Transverse colon (tissue), 4 donors: ENCODE results near the gene TECPR2. TPM values are rescaled to one million over a fixed set of nuclear protein-coding genes. Genes with fewer than 3 reads are reported as not detected.
"Not testable (repeated sequence)": the region's sequence is repeated elsewhere in the genome, so short reads cannot be mapped to it uniquely, and the experiment has no call there.

Experiments used
- DNase-seq: peaks from one replicate; pipeline ENCODE4 v3.0.0-alpha.2; 2019
- H3K27ac ChIP-seq, 4 donors: fragments of 200-600 bp; sonication (generic); 2 replicates each; pipeline ENCODE4 v1.5.1; 2016 to 2018; ENCODE audit warnings: inconsistent platforms in 4 of 4
- H3K27me3 ChIP-seq: fragments of 200-600 bp; sonication (generic); 2 replicates; pipeline ENCODE4 v1.5.1; 2017; ENCODE audit warnings: inconsistent platforms
- H3K36me3 ChIP-seq, 4 donors: fragments of 200-600 bp; sonication (generic); 2 replicates each; pipeline ENCODE4 v1.5.1; 2017 to 2019; ENCODE audit warnings: inconsistent platforms in 4 of 4
- H3K4me1 ChIP-seq, 4 donors: fragments of 200-600 bp; sonication (generic); 2 replicates each; pipeline ENCODE4 v1.5.1; 2017 to 2020; ENCODE audit warnings: inconsistent platforms in 4 of 4
- H3K4me3 ChIP-seq, 4 donors: fragments of 200-600 bp; sonication (generic); 1 replicate in 1 of 4; 2 replicates in 3 of 4; pipeline versions ENCODE4 v1.5.1 to v1.6.1; 2017 to 2019; ENCODE audit warnings: inconsistent platforms in 4 of 4
- H3K9me3 ChIP-seq, 2 donors: fragments of 200-600 bp; sonication (generic); 2 replicates each; pipeline ENCODE4 v1.5.1; 2017 to 2019; ENCODE audit warnings: inconsistent platforms in 2 of 2
- EP300 ChIP-seq: sonication (generic); formaldehyde crosslinking; IDR thresholded peaks from one replicate; pipeline ENCODE4 v1.6.1; 2017; ENCODE audit warnings: antibody characterized with exemption, low read depth
- POLR2A ChIP-seq: fragments of 450-650 bp; IDR thresholded peaks from one replicate; pipeline ENCODE4 v1.6.1; 2016; ENCODE audit warnings: antibody characterized with exemption, mild to moderate bottlenecking, moderate library complexity
- POLR2AphosphoS5 ChIP-seq, 3 donors: sonication (generic); formaldehyde crosslinking; IDR thresholded peaks; one replicate each; pipeline ENCODE4 v1.6.1; 2016; ENCODE audit warnings: antibody characterized with exemption in 3 of 3
- WGBS, 2 donors: methylation state at CpG; one replicate each; pipeline ENCODE4 v1.1.5; 2018; ENCODE audit warnings: low coverage in 1 of 2; 5-methylcytosine and 5-hydroxymethylcytosine counted together
- in situ Hi-C, 4 donors: fragments of 200-750 bp; cut with MboI; loops; one replicate each; pipeline versions ENCODE4 v1.15.0 to v1.15.1; 2017; ENCODE audit warnings: low sequenced_read_pairs in 3 of 4, low pct_ligation_motif_present in 1 of 4, low pct_unique_long_range_greater_than_20kb in 1 of 4
- intact Hi-C: fragments of 100-400 bp; cut with DNase I; formaldehyde crosslinking; loops from one replicate; pipeline ENCODE4 v1.15.1; 2023; ENCODE audit warnings: low total_unique reads
- total RNA-seq, 4 donors: library from RNA; depleted of rRNA; stranded (reverse); fragments of >200 nt; gene quantifications; one replicate each; pipeline ENCODE4 v1.1.0, GENCODE V29; 2016
- TF ChIP-seq, protein P1 (sequence below), 5 experiments: fragments of 200-600 bp in 3 of 5; fragments of 450-650 bp in 2 of 5; sonication (generic) in 3 of 5; IDR thresholded peaks; 1 replicate in 2 of 5; 2 replicates in 3 of 5; pipeline ENCODE4 v1.5.1; 2016 to 2017; ENCODE audit warnings: antibody characterized with exemption in 5 of 5, inconsistent platforms in 3 of 5, mild to moderate bottlenecking in 2 of 5, moderate library complexity in 1 of 5

Gene TECPR2
- total RNA-seq, 4 donors from 2014 or later = 12.6 to 47.4 (median 17.9) TPM

DNA sequence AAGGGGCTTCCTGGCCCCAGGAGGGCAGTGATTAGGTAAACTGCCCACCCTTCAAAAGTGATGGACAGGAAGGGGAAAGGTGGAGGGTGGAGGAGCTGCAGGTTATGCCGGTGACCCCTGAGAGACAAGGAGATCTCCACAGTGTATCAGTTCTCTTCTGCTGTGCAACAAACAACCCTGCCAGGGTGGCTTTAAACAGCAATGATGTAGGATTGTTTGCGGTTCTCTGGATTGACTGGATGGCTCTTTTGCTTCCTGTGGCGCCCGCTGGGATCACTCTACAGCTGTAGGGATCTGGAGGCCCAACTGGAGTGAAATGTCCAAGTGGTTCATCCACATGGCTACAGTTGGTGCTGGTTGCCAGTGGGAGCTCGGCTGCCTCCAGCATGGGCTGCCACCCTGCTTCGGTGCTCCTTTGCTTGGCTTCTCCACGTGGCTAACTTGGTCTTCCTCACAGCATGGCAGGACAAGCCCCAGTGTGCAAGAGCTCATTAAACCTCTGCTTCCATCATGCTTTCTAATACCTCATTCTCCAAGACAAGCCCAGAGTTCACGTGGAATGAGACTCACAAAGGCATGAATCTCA lies 155.4 kb downstream of the TECPR2 start:
- intact Hi-C loops (no loop called here), in situ Hi-C loops (loop anchor here (5.0 to 25.0 kb wide), 4 partner anchors 76 to 156 kb away; partner anchors contain the start of genes CINP (in 1 of the 4) and TECPR2 (in 1 of the 4))
- H3K36me3 ChIP-seq = no peaks in the 10 kb centered on the region
- H3K4me1 ChIP-seq = peaks cover 4 to 12% (median 9%) of the 10 kb centered on the region in 4 donors
- DNase-seq = no peak
- H3K9me3 ChIP-seq = no peaks in the 10 kb centered on the region
- H3K4me3 ChIP-seq = no peak overlapping the region
- H3K27ac ChIP-seq = no peak overlapping the region
- no peaks in the 10 kb centered on the region for H3K27me3 ChIP-seq
- TF ChIP-seq POLR2AphosphoS5 (IDR thresholded peaks at IDR 0.05) = no peak
- TF ChIP-seq POLR2A = no peak
- TF ChIP-seq, protein P1, sequence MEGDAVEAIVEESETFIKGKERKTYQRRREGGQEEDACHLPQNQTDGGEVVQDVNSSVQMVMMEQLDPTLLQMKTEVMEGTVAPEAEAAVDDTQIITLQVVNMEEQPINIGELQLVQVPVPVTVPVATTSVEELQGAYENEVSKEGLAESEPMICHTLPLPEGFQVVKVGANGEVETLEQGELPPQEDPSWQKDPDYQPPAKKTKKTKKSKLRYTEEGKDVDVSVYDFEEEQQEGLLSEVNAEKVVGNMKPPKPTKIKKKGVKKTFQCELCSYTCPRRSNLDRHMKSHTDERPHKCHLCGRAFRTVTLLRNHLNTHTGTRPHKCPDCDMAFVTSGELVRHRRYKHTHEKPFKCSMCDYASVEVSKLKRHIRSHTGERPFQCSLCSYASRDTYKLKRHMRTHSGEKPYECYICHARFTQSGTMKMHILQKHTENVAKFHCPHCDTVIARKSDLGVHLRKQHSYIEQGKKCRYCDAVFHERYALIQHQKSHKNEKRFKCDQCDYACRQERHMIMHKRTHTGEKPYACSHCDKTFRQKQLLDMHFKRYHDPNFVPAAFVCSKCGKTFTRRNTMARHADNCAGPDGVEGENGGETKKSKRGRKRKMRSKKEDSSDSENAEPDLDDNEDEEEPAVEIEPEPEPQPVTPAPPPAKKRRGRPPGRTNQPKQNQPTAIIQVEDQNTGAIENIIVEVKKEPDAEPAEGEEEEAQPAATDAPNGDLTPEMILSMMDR (IDR thresholded peaks at IDR 0.05) = no peak
- 84% methylated on average over 8 of the region's 8 CpGs; no CpG with 5 or more reads in 1 of the 2 donors for WGBS, 2 donors

DNA sequence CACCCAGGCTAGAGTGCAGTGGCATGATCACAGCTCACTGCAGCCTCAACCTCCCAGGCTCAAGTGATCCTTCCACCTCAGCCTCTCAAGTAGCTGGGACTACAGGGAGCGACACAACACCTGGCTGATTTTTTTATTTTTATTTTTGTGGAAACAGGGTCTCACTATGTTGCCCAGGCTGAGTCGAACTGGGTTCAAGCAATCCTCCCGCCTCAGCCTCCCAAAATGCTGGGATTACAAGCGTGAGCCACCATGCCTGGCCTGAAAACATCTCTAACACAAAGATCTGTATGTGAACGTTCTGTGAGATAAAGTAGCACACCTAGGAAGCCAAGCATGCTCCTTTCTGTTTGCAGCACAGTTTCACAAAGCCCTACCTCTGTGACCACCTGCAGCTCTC lies 157.0 kb downstream of the TECPR2 start:
- H3K27ac ChIP-seq, intact Hi-C loops, H3K27me3 ChIP-seq, H3K9me3 ChIP-seq, H3K36me3 ChIP-seq, H3K4me3 ChIP-seq, DNase-seq: not testable (repeated sequence)
- 84 to 100% methylated on average over 1 to 5 of the region's 5 CpGs for WGBS, 2 donors
- in situ Hi-C loops = loop anchor here (5.0 to 25.0 kb wide), 5 partner anchors 75 to 157 kb away; partner anchors contain the start of genes CINP (in 1 of the 4), RCOR1 (in 1 of the 4) and TECPR2 (in 1 of the 4)
- H3K4me1 ChIP-seq = peaks cover 13 to 24% (median 21%) of the 10 kb centered on the region in 4 donors

DNA sequence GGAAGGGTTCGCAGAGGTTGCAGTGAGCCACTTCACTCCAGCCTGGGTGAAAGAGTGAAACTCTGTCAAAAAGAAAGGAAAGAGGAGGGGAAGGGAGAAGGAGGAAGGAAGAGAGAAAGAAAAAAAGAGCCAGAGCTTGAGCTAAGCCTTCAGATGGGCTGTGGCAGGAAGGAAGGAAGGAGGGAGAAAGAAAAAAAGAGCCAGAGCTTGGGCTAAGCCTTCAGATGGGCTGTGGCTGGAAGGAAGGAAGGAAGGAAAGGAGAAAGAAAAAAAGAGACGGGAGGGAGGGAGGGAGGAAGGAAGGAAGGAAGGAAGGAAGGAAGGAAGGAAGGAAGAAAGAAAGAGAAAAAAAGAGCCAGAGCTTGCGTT lies 160.4 kb downstream of the TECPR2 start:
- no peaks in the 10 kb centered on the region for H3K27me3 ChIP-seq
- no peak for DNase-seq
- in situ Hi-C loops = loop anchor here in 2 of 4 donors (10.0 to 25.0 kb wide), 2 partner anchors 72 to 161 kb away; partner anchors contain the start of genes CINP (in 1 of the 2), RCOR1 (in 1 of the 2) and TECPR2 (in 1 of the 2)
- TF ChIP-seq, protein P1 (IDR thresholded peaks at IDR 0.05) = no peak
- no peak for TF ChIP-seq POLR2A
- TF ChIP-seq EP300 = no peak
- no peaks in the 10 kb centered on the region for H3K36me3 ChIP-seq
- H3K27ac ChIP-seq = peak overlapping the region; percentile 87 to 94 (median 89)
- H3K4me1 ChIP-seq = peaks cover 14 to 31% (median 27%) of the 10 kb centered on the region in 4 donors
- no peaks in the 10 kb centered on the region for H3K9me3 ChIP-seq
- WGBS, 2 donors = 32 to 36% methylated on average over 2 to 3 of the region's 3 CpGs
- intact Hi-C loops = no loop called here
- H3K4me3 ChIP-seq = peak overlapping the region in 1 of 4 donors; percentile 63

DNA sequence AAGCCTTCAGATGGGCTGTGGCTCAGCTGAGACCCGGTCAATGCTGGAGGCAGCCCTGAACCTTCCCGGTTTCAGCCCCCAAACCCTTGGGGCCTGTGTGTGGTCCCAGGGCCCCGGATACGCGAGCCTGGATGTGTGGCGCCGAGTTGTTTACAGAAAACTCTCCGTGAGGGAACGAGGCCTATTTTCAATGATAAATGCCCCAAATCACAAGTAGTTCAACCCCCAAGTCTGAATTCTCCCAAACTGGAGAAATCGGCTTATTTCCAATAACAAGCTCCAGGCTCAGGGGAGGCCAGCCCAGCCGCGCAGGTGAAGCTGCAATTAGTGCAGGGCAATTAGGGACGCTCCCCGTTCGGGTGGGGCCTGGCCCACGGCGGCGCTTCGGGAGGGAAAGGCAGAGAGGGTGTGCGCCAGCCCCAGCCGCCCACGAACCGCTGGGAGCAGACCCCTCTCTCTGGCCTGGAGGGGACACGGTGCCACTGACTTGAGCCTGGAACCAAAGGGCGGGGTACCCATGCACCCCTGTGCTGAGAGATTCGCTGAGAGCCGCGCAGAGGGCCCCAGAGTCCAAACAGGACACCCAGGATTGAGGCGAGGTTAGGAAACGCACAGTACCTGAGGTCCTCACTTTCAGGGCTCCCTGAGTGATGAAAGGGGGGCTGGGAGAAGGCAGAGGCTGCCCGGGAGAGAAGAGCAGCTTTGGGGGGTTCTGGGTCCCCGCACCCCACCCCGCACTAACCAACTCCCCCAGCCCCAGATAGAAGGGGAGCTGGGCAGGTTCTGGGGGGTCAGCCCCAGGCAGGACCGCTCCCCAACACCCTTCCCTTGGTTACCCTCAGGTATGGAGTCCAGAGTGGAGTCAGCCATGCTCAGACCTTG lies 161.1 kb downstream of the TECPR2 start:
- no peaks in the 10 kb centered on the region for H3K27me3 ChIP-seq
- peak overlapping the region; percentile 87 to 94 (median 89) for H3K27ac ChIP-seq
- H3K4me1 ChIP-seq = peaks cover 17 to 33% (median 29%) of the 10 kb centered on the region in 4 donors
- in situ Hi-C loops (loop anchor here in 2 of 4 donors (10.0 to 25.0 kb wide), 2 partner anchors 71 to 162 kb away; partner anchors contain the start of genes CINP (in 1 of the 2), RCOR1 (in 1 of the 2) and TECPR2 (in 1 of the 2)), intact Hi-C loops (loop anchor here (2.0 kb wide), 1 partner anchor 69 kb away; the partner anchor contains the start of gene RCOR1)
- H3K4me3 ChIP-seq = peak overlapping the region in 3 of 4 donors; percentile 26 to 63 (median 40)
- DNase-seq = peak; percentile 82
- no peaks in the 10 kb centered on the region for H3K9me3 ChIP-seq
- WGBS, 2 donors = 0 to 27% methylated on average over 2 to 34 of the region's 34 CpGs
- H3K36me3 ChIP-seq = no peaks in the 10 kb centered on the region
- TF ChIP-seq POLR2A = peak; percentile 43
- TF ChIP-seq POLR2AphosphoS5 (IDR thresholded peaks at IDR 0.05) = peak in 2 of 3 donors; percentile 48 to 61
- TF ChIP-seq EP300 = no peak
- TF ChIP-seq, protein P1 (IDR thresholded peaks at IDR 0.05) = no peak
